Common myeloid progenitor, CD34-positive (primary cell): Measurements from ENCODE around the gene HHATL.

ENCODE experiments used
- CTCF ChIA-PET: fragments of 350-600 bp; sonication (Branson Sonifier 250); formaldehyde crosslinking; loops from one replicate; lab custom pipeline; 2021; ENCODE audit warnings: antibody characterized with exemption; lab: Charles Lee
- POLR2A ChIA-PET: fragments of 350-600 bp; sonication (Branson Sonifier 250); formaldehyde crosslinking; loops from one replicate; lab custom pipeline; 2021; ENCODE audit warnings: antibody characterized with exemption; lab: Charles Lee
- DNase-seq, 3 donors: peaks; one replicate each; pipeline versions ENCODE4 v3.0.0 to v3.0.0-alpha.2; 2013
- H3K27ac ChIP-seq, 2 experiments: 1 replicate in 1 of 2; 2 replicates in 1 of 2; pipeline ENCODE4 v1.7.0; 2013; ENCODE audit warnings: inconsistent platforms in 2 of 2, low read length in 2 of 2, mild to moderate bottlenecking in 2 of 2, low read depth in 1 of 2, moderate library complexity in 1 of 2; ENCODE audit not compliant: severe bottlenecking in 2 of 2, insufficient read depth in 1 of 2, poor library complexity in 1 of 2
- H3K27me3 ChIP-seq, 5 experiments: replicated peaks in 2 of 5; 1 replicate in 3 of 5; 2 replicates in 2 of 5; pipeline versions ENCODE4 v1.6.1 to v1.7.0; 2013; ENCODE audit warnings: low read length in 4 of 5, mild to moderate bottlenecking in 2 of 5, moderate library complexity in 2 of 5, inconsistent platforms in 1 of 5; ENCODE audit not compliant: insufficient read depth in 5 of 5, control insufficient read depth in 4 of 5
- H3K36me3 ChIP-seq, 4 experiments: 1 replicate in 2 of 4; 2 replicates in 2 of 4; pipeline versions ENCODE4 v1.6.1 to v1.7.0; 2013; ENCODE audit warnings: low read length in 3 of 4, control low read depth in 1 of 4, mild to moderate bottlenecking in 1 of 4; ENCODE audit not compliant: control insufficient read depth in 4 of 4, insufficient read depth in 4 of 4
- H3K4me1 ChIP-seq, 4 experiments: 1 replicate in 3 of 4; 2 replicates in 1 of 4; pipeline versions ENCODE4 v1.6.1 to v1.7.1; 2013; ENCODE audit warnings: low read length in 3 of 4, mild to moderate bottlenecking in 3 of 4, control low read depth in 1 of 4, inconsistent platforms in 1 of 4, moderate library complexity in 1 of 4; ENCODE audit not compliant: control insufficient read depth in 4 of 4, insufficient read depth in 4 of 4; ENCODE audit errors: control extremely low read depth in 1 of 4
- H3K4me3 ChIP-seq, 7 experiments: 1 replicate in 4 of 7; 2 replicates in 3 of 7; pipeline versions ENCODE4 v1.5.1 to v1.7.0; 2013; ENCODE audit warnings: mild to moderate bottlenecking in 7 of 7, low read length in 6 of 7, moderate library complexity in 6 of 7, inconsistent platforms in 2 of 7, low read depth in 2 of 7, control low read depth in 1 of 7; ENCODE audit not compliant: insufficient read depth in 4 of 7, control insufficient read depth in 1 of 7; ENCODE audit errors: extremely low read depth in 1 of 7
- H3K9me3 ChIP-seq, 5 experiments: 1 replicate in 4 of 5; 2 replicates in 1 of 5; pipeline versions ENCODE4 v1.6.1 to v1.7.1; 2013; ENCODE audit warnings: low read length in 4 of 5, mild to moderate bottlenecking in 2 of 5, inconsistent platforms in 1 of 5, low read depth in 1 of 5, moderate library complexity in 1 of 5; ENCODE audit not compliant: control insufficient read depth in 4 of 5, insufficient read depth in 2 of 5; ENCODE audit errors: control extremely low read depth in 1 of 5
- WGBS: methylation state at CpG from one replicate; pipeline ENCODE4 v1.1.5; 2013; ENCODE audit not compliant: insufficient coverage; 5-methylcytosine and 5-hydroxymethylcytosine counted together

Gene HHATL

GRCh38 chr3:42657675-42658074 lies 44.9 kb downstream of the HHATL start:
- Histone ChIP-seq H3K27ac (no peak overlapping the region), H3K9me3 (no peaks in the 10 kb centered on the region), H3K4me1 (peaks cover 3 to 25% (median 22%) of the 10 kb centered on the region in 4 experiments), H3K4me3 (no peak overlapping the region), H3K27me3 (no peaks in the 10 kb centered on the region), H3K36me3 (peaks cover 0 to 11% (median 0%) of the 10 kb centered on the region in 4 experiments)
- 91% methylated on average over 3 of the region's 4 CpGs for WGBS
- ChIA-PET POLR2A (no interaction called here), CTCF (no interaction called here)
- no peak for DNase-seq

GRCh38 chr3:42656680-42657610 lies 45.7 kb downstream of the HHATL start:
- Histone ChIP-seq H3K36me3 (peaks cover 0 to 11% (median 0%) of the 10 kb centered on the region in 4 experiments), H3K27me3 (no peaks in the 10 kb centered on the region), H3K4me1 (peaks cover 5 to 32% (median 30%) of the 10 kb centered on the region in 4 experiments), H3K27ac (no peak overlapping the region), H3K9me3 (no peaks in the 10 kb centered on the region), H3K4me3 (no peak overlapping the region)
- WGBS: 98% methylated on average over 5 of the region's 9 CpGs
- ChIA-PET CTCF (no interaction called here), POLR2A (no interaction called here)
- no peak for DNase-seq

GRCh38 chr3:42655980-42656679 lies 46.5 kb downstream of the HHATL start:
- no peak for DNase-seq
- POLR2A ChIA-PET: no interaction called here
- no peak overlapping the region for H3K4me3 ChIP-seq
- WGBS: 93% methylated on average over 4 of the region's 6 CpGs
- H3K4me1 ChIP-seq: peaks cover 6 to 34% (median 32%) of the 10 kb centered on the region in 4 experiments
- H3K9me3 ChIP-seq: no peaks in the 10 kb centered on the region
- CTCF ChIA-PET: no interaction called here
- H3K27ac ChIP-seq: no peak overlapping the region
- H3K36me3 ChIP-seq: peaks cover 0 to 8% (median 0%) of the 10 kb centered on the region in 4 experiments
- H3K27me3 ChIP-seq: no peaks in the 10 kb centered on the region

GRCh38 chr3:42655331-42655888 lies 47.2 kb downstream of the HHATL start:
- H3K4me3 ChIP-seq: peak overlapping the region in 1 of 7 experiments; percentile 84
- ChIA-PET POLR2A (no interaction called here), CTCF (no interaction called here)
- H3K9me3 ChIP-seq: no peaks in the 10 kb centered on the region
- WGBS: 87% methylated on average over 4 of the region's 4 CpGs
- no peak overlapping the region for H3K27ac ChIP-seq
- H3K36me3 ChIP-seq: peaks cover 0 to 8% (median 0%) of the 10 kb centered on the region in 4 experiments
- peaks cover 6 to 34% (median 32%) of the 10 kb centered on the region in 4 experiments for H3K4me1 ChIP-seq
- no peak for DNase-seq
- H3K27me3 ChIP-seq: no peaks in the 10 kb centered on the region

- H3K27ac ChIP-seq: no peak overlapping the region
- H3K36me3 ChIP-seq: peaks cover 0 to 15% (median 0%) of the 10 kb centered on the region in 4 experiments
- WGBS: 2% methylated on average over 61 of the region's 94 CpGs
- ChIA-PET CTCF (interaction anchor here (0.7 to 1.2 kb wide), 2 partner anchors 95 to 109 kb away, joined by 3 read pairs; no protein-coding TSS in a partner anchor), POLR2A (interaction anchor here (1.2 kb wide), 1 partner anchor 95 kb away, joined by 3 read pairs; no protein-coding TSS in a partner anchor)
- H3K4me3 ChIP-seq: peak overlapping the region; percentile 37 to 84 (median 70)
- peak in 2 of 3 donors; percentile 25 to 46 for DNase-seq
- no peaks in the 10 kb centered on the region for H3K9me3 ChIP-seq
- H3K27me3 ChIP-seq: no peaks in the 10 kb centered on the region
- H3K4me1 ChIP-seq: peaks cover 6 to 34% (median 32%) of the 10 kb centered on the region in 4 experiments
These were observed 48.0 kb downstream of the HHATL start for GRCh38 chr3:42654331-42655201.

GRCh38 chr3:42653560-42654330 lies 48.9 kb downstream of the HHATL start, which contains the start of gene ZBTB47:
Gene ZBTB47 (plus strand): TSS chr3:42653697. CDS start chr3:42658356, 4,659 bp downstream.
- DNase-seq: peak in 2 of 3 donors; percentile 20 to 44
- H3K36me3 ChIP-seq: peaks cover 0 to 17% (median under 1%) of the 10 kb centered on the region in 4 experiments
- peaks cover 6 to 34% (median 32%) of the 10 kb centered on the region in 4 experiments for H3K4me1 ChIP-seq
- no peak within 1 kb of the TSS for H3K27ac ChIP-seq
- CTCF ChIA-PET: interaction anchor here (1.2 kb wide), 1 partner anchor 96 kb away, joined by 3 read pairs; no protein-coding TSS in a partner anchor
- H3K9me3 ChIP-seq: no peaks in the 10 kb centered on the region
- H3K4me3 ChIP-seq: peak within 1 kb of the TSS; percentile 37 to 84 (median 70)
- H3K27me3 ChIP-seq: no peaks in the 10 kb centered on the region
- POLR2A ChIA-PET: interaction anchor here (1.2 kb wide), 1 partner anchor 96 kb away, joined by 3 read pairs; no protein-coding TSS in a partner anchor
- 9% methylated on average over 26 of the region's 31 CpGs for WGBS
